GM18511 (cell line): ENCODE measurements around the gene NIM1K.
"Not testable (repeated sequence)": the region's sequence is repeated elsewhere in the genome, so short reads cannot be mapped to it uniquely, and the experiment has no call there.

Experiments used
- ATAC-seq: cut with Tn5 transposase; IDR thresholded peaks from one replicate; pipeline ENCODE4 v1.9.1; 2021; ENCODE audit warnings: mild to moderate bottlenecking, moderate library complexity; ENCODE audit not compliant: unreplicated experiment

The NIM1K gene

DNA sequence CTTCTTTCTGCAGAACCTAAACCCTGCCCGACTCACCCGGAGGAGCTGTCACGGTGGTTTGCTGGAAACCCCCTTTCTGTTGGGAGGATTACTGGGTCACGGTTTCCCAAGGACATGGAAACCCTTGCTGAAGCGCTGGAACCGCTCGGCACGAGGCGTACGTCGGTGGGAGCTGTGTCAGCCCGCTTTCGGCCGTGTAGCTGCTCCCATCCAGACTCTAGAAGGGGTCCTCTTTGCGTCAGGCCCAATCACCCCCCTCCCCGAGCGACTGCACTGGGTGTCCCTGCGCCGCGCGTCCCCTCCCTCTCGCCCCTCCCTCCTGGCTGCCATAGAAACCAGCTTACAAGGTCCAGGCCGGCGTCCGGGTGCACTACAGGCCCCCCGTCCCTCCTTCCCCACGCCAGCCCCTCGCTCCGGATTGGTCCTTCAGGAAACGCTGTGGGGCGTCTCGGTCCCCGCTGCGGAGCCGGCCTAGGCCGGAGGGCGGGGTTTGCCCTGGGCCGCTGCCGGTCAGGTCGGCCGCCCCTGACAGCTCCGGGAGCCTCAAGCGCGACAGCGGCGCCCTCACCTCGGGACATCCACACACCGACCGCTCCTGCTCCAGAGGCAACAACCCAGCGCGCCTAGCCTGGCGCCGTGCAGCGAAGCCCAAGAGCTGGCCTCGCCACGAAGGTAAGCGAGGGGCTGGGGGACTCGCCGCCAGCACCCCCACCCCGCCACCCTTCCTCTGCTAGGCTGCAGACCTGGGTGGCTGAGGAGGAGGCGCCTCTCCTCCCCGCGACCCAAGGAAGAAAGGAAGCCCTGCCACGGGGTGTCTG, at the start of gene NIM1K:
Gene NIM1K (plus strand): TSS at position 486 of the 818 bp plus-strand sequence. CDS start 53,551 bp downstream, outside the sequence.
- peak; percentile 81 for ATAC-seq

- no peak for ATAC-seq
Measured at GRCh38 chr5:43145071-43145470, 47.0 kb upstream of the NIM1K start.

DNA sequence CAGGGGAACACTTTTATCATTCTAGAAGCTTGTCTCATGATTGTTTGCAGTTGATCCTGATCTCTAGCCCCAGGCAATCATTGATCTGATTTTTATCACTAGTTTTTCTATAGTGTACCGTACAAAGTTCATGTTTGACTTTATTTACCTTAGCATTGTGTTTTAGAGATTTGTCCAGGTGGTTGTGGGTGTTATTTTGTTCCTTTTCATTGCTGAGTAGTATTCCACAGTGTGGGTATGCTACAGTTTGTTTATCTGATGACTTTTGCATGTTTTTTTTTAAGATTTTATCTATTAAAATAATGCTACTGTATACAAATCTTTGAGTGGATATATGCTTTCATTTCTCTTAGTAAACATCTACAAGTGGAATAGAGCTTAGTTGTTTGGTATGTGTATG, 45.1 kb upstream of the NIM1K start:
- ATAC-seq, result no peak

DNA sequence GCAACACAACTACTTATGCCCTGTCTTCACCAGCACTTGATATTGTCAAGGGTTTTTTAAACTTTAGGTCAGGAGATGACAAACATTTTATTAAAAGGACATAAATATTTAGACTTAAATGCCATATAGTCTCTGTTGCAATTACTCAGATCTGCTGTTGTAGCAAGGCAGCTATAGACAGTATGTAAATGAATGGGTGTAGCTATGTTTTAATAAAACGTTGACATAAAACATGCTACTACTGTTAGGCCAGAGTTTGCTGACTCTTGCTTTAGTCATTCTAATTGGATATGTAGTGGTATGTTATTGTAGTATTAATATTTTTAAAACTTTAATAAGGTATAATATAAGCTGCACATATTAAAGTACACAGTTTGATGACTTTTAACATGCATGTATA, 43.6 kb upstream of the NIM1K start:
- ATAC-seq, result no peak

GRCh38 chr5:43149231-43149630, 42.8 kb upstream of the NIM1K start:
- no peak for ATAC-seq

DNA sequence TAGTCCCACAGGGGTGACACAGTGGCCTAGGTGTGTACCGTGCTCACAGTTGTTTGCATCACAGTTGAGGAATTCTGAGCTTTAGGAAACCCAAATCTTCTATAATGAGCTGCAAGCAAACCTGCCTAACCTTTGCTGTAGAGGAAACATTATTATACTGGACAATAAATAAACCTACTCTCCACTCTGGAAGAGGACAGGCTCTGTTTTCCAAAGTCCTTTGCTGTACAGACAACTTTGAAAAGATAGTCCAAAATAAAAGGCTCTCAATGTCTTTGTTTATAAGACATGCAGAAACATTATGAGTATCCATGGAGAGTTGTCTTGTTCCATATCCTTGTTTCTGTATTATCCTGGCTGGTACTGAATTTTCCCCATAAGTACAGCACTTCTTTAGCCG, 42.0 kb upstream of the NIM1K start:
- ATAC-seq, result no peak

GRCh38 chr5:43150748-43151147, 41.3 kb upstream of the NIM1K start:
- no peak for ATAC-seq

GRCh38 chr5:43152946-43153345, 39.1 kb upstream of the NIM1K start:
- no peak for ATAC-seq

DNA sequence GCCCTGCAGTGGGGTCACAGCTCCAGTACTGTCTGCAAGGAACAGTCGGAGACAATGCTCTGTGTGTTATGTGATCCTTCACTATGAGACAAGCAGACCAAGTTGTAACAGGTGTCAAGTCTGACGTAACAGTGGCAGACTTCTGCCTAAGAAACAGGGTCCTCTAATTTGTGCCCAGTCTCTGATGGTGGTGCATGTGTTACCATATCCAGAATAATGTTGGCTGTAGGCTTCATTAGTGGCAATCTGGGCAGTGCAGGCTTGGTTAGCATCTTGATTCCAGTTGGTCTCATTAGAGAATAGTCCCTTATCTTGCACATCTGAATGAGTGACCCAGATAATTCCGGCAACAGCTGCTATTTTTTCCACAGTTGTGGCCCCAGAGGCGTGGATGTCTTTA, 37.6 kb upstream of the NIM1K start:
- ATAC-seq, result no peak

DNA sequence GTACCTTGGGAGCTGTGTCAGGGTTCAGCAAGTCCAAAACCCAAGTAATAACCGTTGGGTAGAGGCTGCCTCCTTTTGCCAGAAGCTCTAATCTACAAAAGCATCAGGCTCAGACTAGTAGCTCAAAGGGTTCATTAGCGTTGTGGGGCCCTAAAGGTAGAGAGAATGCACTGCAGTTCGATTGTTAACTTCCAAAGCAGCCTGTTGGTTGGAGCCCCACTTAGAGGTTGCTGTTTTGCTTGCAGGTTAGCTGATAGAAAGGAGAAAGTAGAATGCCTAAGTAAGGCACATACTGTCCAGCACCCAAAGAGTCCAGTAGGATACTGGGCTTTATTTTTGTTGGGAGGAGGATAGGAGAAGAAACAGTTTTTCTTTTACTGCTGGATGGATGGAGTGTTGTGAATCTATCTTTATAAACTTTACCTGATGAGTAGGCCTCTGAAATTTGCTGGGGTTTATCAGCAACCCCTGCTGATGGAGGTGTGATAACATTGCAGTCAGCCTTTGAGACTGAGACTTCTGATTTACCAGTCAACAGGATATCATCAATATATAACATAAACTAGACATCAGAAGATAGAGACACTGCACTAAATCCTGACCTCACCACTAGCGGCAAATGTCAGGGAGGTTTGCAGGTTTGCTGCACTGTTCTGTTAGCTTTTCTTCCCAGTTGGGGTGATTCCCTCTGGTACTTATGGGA, 36.5 kb upstream of the NIM1K start:
- ATAC-seq, result no peak

GRCh38 chr5:43156388-43156787, 35.6 kb upstream of the NIM1K start:
- ATAC-seq, result no peak

- ATAC-seq, result no peak
Measured at GRCh38 chr5:43157068-43157467, 35.0 kb upstream of the NIM1K start.

DNA sequence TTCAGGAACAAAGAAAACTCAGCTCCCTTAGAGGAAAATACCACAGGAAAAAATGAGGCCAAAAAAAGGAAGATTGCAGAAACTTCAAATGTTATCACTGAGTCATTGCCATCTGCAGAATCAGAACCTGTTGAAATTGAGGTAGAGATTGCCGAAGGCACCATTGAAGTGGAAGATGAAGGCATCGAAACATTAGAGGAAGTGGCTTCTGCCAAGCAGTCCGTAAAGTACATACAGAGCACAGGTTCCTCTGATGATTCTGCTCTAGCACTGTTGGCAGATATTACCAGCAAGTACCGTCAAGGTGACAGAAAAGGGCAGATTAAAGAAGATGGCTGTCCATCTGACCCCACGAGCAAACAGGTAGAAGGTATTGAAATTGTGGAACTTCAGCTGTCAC, 30.8 kb upstream of the NIM1K start:
- no peak for ATAC-seq

DNA sequence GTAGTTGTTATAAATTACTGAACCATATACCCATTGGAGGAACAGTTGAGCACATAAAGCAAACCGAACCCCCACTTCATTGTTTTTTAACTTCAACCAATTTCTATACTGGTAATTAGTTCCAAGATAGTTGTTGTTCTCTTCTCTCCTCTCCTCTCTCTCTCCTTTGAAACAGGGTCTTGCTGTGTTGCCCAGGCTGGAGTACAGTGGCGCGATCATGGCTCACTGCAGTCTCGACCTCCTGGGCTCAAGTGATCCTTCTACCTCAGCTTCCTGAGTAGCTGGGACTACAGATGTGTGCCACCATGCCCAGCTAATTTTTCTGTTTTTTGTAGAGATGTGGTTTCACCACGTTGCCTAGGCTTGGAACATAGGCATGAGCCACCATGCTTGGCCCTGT, 27.2 kb upstream of the NIM1K start:
- not testable (repeated sequence) for ATAC-seq

GRCh38 chr5:43165323-43165722, 26.7 kb upstream of the NIM1K start:
- ATAC-seq, result no peak

DNA sequence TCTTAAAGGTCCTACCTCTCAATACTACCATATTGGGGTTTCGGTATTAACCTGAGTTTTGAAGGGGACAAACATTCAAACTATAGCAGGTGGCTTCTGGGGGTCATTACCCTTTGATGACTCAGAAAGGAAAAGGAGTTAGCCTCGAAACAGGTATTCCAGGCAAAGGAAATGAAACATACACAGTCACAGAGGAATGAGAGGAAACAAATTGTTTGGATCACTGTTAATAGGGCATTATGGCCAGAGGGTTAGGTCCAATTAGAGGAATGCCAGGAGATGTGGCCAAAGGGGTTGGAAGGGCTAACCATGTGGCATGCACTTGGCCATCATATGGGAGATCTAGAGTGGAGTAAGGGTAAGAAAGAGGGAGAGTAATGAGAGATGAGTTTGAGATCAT, 23.9 kb upstream of the NIM1K start:
- ATAC-seq, result no peak

GRCh38 chr5:43171451-43171850, 20.6 kb upstream of the NIM1K start:
- ATAC-seq, result no peak

DNA sequence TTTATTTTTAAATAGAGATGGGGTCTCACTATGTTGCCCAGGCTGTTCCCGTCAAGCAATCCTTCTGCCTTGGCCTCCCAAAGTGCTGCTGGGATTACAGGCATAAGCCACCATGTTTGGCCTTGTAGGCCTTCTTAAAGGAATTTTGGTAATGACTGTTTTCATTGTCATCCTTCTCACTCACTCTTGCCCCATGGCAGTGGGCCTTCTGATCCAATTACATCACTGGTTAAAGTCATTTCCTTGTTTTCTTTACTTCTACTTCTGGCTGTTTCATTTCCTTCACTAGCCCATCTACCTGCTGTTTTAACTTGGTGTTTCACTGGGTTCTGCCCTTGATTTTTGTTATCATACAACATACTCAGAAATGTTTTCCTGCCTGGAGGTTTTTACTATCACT, 20.1 kb upstream of the NIM1K start:
- ATAC-seq, result no peak

DNA sequence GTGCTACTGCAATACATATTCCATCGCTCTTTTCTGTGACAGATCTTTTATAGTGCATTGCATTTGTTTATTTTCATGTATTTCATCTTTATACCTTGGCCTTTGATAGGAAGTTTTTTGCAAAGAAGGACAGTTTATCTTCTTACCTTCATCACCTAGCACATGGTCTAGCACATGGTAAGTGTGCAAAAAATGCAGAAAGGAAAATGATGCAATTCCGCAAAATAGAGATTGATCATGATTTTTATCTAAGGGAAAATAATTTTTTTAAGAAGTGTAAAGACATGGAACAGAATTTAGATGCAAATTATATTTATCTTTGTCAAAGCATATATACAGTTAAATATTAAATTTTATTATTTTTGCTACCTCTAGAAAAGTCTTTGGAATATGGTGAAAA, 19.2 kb upstream of the NIM1K start:
- no peak for ATAC-seq

GRCh38 chr5:43174586-43174985, 17.4 kb upstream of the NIM1K start:
- no peak for ATAC-seq

- no peak for ATAC-seq
Measured at GRCh38 chr5:43179836-43180235, 12.2 kb upstream of the NIM1K start.

DNA sequence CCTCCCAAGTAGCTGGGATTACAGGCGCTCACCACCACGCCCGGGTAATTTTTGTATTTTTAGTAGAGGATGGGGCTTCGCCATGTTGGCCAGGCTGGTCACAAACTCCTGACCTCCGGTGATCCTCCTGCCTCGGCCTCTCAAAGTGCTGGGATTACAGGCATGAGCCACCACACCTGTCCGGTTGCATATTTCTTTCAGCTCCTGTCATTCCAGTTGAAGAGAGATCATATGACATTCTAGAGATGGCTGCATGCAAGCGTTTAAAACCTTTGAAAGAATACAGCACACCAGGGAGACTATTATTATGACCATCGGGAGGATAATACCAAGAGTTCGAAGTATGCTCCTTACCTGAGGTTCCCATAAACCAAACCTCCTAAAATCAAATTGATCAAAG, 9.6 kb upstream of the NIM1K start:
- no peak for ATAC-seq
